ENCODE measurements around the gene YIPF3. TPM values are rescaled to one million over a fixed set of nuclear protein-coding genes. Genes with fewer than 3 reads are reported as not detected.
"Not testable (repeated sequence)": the region's sequence is repeated elsewhere in the genome, so short reads cannot be mapped to it uniquely, and the experiment has no call there.

Gene YIPF3
- total RNA-seq, 4 donors from 2014 or later = 82.6 to 119 (median 89.0) TPM

DNA sequence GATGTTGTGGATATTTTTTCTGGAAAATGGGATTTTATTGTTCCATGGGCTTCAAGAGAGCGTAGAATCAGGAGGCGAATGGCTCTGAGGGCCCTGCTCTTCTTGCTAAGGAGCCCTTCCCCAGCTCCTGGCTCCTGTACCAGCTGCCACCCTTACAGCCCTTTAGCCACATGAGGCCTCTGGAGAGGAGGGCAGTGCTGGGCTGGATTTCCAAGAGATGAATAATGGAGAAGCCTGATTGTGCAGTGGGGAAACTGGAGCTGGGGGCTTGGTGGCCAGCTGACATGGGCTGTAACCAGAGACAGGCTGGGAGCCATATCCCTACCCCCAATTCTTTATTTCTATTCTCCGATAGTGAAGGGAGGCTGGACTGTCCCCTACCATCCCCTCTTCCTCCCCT, 15.8 kb downstream of the YIPF3 start:
- no peak overlapping the region for H3K4me3 ChIP-seq (ENCODE audit: low read depth, poor library complexity, severe bottlenecking)
- TF ChIP-seq POLR2A (IDR thresholded peaks at IDR 0.05) = no peak
- TF ChIP-seq, protein P1, sequence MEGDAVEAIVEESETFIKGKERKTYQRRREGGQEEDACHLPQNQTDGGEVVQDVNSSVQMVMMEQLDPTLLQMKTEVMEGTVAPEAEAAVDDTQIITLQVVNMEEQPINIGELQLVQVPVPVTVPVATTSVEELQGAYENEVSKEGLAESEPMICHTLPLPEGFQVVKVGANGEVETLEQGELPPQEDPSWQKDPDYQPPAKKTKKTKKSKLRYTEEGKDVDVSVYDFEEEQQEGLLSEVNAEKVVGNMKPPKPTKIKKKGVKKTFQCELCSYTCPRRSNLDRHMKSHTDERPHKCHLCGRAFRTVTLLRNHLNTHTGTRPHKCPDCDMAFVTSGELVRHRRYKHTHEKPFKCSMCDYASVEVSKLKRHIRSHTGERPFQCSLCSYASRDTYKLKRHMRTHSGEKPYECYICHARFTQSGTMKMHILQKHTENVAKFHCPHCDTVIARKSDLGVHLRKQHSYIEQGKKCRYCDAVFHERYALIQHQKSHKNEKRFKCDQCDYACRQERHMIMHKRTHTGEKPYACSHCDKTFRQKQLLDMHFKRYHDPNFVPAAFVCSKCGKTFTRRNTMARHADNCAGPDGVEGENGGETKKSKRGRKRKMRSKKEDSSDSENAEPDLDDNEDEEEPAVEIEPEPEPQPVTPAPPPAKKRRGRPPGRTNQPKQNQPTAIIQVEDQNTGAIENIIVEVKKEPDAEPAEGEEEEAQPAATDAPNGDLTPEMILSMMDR (IDR thresholded peaks at IDR 0.05) = no peak
- no peak for DNase-seq (ENCODE audit: low spot score in 2 of 2)
- intact Hi-C loops (cut with DNase I; ENCODE audit: low total_unique reads) = loop anchor here (10.0 kb wide), 1 partner anchor 146 kb away; no protein-coding TSS in a partner anchor
- 94 to 100% methylated on average over 3 of the region's 3 CpGs for WGBS, 2 donors

- H3K4me3 ChIP-seq (ENCODE audit: low read depth, poor library complexity, severe bottlenecking) = no peak overlapping the region
- WGBS, 2 donors = 71 to 84% methylated on average over 11 to 12 of the region's 12 CpGs
- intact Hi-C loops (cut with DNase I; ENCODE audit: low total_unique reads) = no loop called here
- TF ChIP-seq, protein P1 (IDR thresholded peaks at IDR 0.05) = no peak
- TF ChIP-seq POLR2A (IDR thresholded peaks at IDR 0.05) = no peak
- DNase-seq (ENCODE audit: low spot score in 2 of 2) = peak in 1 of 2 donors; percentile 63
Measured at GRCh38 chr6:43499028-43499815, 17.5 kb downstream of the YIPF3 start.

DNA sequence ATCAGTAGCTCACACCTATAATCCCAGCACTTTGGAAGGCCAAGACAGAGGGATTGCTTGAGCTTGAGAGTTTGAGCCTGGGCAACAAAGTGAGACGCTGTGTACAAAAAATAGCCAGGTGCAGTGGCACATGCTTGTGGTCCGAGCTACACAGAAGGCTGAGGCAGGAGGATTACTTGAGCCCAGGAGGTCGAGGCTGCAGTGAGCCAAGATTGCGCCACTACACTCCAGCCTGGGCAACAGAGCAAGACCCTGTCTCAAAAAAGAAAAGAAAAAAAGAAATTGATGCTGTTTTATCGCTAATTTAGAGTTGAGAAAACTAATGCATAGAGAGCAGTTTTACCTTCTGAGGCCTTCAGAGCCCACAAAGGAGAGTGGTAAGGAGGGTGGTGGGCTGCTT, 18.4 kb downstream of the YIPF3 start:
- H3K4me3 ChIP-seq (ENCODE audit: low read depth, poor library complexity, severe bottlenecking); intact Hi-C loops (cut with DNase I; ENCODE audit: low total_unique reads); DNase-seq (ENCODE audit: low spot score in 2 of 2): not testable (repeated sequence)
- 82 to 90% methylated on average over 5 of the region's 5 CpGs for WGBS, 2 donors

DNA sequence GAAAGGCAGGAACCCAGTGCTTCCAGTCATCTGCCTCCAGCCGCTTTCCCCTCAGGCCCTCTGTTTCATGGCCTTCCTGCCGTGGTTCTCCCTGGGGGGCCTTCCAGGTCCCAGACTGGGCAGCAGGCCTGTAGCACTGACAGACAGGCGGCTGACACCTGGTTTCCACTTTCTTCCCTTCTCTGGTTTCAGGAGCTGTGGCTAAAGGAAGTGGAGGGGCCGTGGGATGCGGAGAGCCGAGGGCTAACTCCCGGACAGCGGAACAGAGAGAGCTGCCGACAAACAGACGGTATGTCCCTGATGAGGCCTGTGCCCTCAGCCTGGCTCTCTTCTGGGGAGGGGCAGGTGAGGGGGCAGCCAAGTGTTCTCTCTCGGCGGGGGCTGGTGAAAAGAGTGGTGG, 19.0 kb downstream of the YIPF3 start:
- no peak for DNase-seq (ENCODE audit: low spot score in 2 of 2)
- TF ChIP-seq POLR2A (IDR thresholded peaks at IDR 0.05) = no peak
- TF ChIP-seq, protein P1 (IDR thresholded peaks at IDR 0.05) = no peak
- no peak overlapping the region for H3K4me3 ChIP-seq (ENCODE audit: low read depth, poor library complexity, severe bottlenecking)
- intact Hi-C loops (cut with DNase I; ENCODE audit: low total_unique reads) = no loop called here
- WGBS, 2 donors = 93% methylated on average over 12 of the region's 12 CpGs

DNA sequence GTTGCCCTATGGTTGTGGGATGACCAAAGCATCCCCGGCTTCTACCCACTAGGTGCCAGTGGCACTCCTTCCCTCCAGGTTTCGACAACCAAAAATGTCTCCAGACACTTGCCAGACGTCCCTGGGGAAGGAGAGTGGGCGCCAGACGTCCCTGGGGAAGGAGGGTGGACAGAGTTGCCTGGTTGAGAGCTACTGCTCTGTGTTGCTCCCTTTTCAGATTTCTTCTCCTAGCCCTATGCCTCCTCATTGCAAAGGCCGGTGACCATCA, 19.7 kb downstream of the YIPF3 start:
- no peak for TF ChIP-seq POLR2A (IDR thresholded peaks at IDR 0.05)
- TF ChIP-seq, protein P1 (IDR thresholded peaks at IDR 0.05) = no peak
- 67 to 69% methylated on average over 6 of the region's 6 CpGs for WGBS, 2 donors
- intact Hi-C loops (cut with DNase I; ENCODE audit: low total_unique reads) = no loop called here
- H3K4me3 ChIP-seq (ENCODE audit: low read depth, poor library complexity, severe bottlenecking) = no peak overlapping the region
- no peak for DNase-seq (ENCODE audit: low spot score in 2 of 2)

GRCh38 chr6:43496370-43497128, 20.2 kb downstream of the YIPF3 start:
- no peak overlapping the region for H3K4me3 ChIP-seq (ENCODE audit: low read depth, poor library complexity, severe bottlenecking)
- intact Hi-C loops (cut with DNase I; ENCODE audit: low total_unique reads) = no loop called here
- no peak for TF ChIP-seq POLR2A (IDR thresholded peaks at IDR 0.05)
- TF ChIP-seq, protein P1 (IDR thresholded peaks at IDR 0.05) = no peak
- DNase-seq (ENCODE audit: low spot score in 2 of 2) = peak; percentile 45 to 89
- 39 to 43% methylated on average over 17 to 18 of the region's 18 CpGs for WGBS, 2 donors
